Measurements from ENCODE around the gene SPG11.
A peak's percentile ranks its signal among the peaks of the same experiment; 100 is the strongest.
"Not testable (repeated sequence)": the region's sequence is repeated elsewhere in the genome, so short reads cannot be mapped to it uniquely, and the experiment has no call there.

The SPG11 gene

DNA sequence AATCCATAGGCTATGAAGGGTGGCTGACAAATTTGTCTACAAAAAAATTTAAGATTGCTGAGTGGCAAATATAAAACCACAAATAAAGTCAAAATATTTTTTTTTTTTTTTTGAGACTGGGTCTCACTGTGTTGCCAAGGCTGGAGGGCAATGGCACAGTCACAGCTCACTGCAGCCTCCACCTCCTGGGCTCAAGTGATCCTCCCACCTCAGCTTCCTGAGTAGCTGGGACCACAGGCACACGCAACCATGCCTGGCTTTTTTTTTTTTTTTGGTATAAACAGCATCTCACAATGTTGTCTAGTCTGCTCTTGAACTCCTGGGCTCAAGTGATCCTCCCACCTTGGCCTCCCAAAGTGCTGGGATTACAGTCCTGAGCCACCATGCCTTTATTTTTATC, 26.8 kb upstream of the SPG11 start:
- H3K14ac ChIP-seq (ENCODE audit: low read length); H3K18ac ChIP-seq (ENCODE audit: low read length); H3K4me1 ChIP-seq (ENCODE audit: control insufficient read depth in 2 of 2, insufficient read depth in 1 of 2, low read depth in 1 of 2, low read length in 2 of 2); H3K23ac ChIP-seq (ENCODE audit: low read depth, low read length, poor library complexity); H3K27ac ChIP-seq (replicated peaks; ENCODE audit: low read length); H2BK12ac ChIP-seq (ENCODE audit: low read length); H2AFZ ChIP-seq (ENCODE audit: low read length); H3K36me3 ChIP-seq (replicated peaks in 1 of 2; ENCODE audit: control insufficient read depth in 2 of 2, insufficient read depth in 2 of 2, low read length in 2 of 2); H3K9me3 ChIP-seq (replicated peaks in 1 of 2; ENCODE audit: control insufficient read depth in 2 of 2, insufficient read depth in 1 of 2, low read depth in 1 of 2, low read length in 2 of 2); H2BK5ac ChIP-seq (ENCODE audit: low read length); H3K4me2 ChIP-seq (ENCODE audit: insufficient read depth, low read length, poor library complexity, severe bottlenecking); H3K9ac ChIP-seq (ENCODE audit: low read depth, low read length, poor library complexity); H2BK15ac ChIP-seq (ENCODE audit: low read length); H4K8ac ChIP-seq (ENCODE audit: low read depth, low read length); H2AK5ac ChIP-seq (ENCODE audit: low read depth, low read length); H3K27me3 ChIP-seq (ENCODE audit: control insufficient read depth in 3 of 3, insufficient read depth in 3 of 3, low read depth in 1 of 3, low read length in 3 of 3); H3K79me1 ChIP-seq (ENCODE audit: low read depth, low read length); H2BK120ac ChIP-seq (ENCODE audit: low read depth, low read length); H3K4me3 ChIP-seq (ENCODE audit: low read length in 2 of 2); H3K4ac ChIP-seq (ENCODE audit: low read length); H4K91ac ChIP-seq (ENCODE audit: low read depth, low read length, poor library complexity); DNase-seq (ENCODE audit: low spot score): not testable (repeated sequence)
- no CpG with 5 or more reads among the region's 1 CpG for WGBS, 2 donors (ENCODE audit: extremely low coverage in 2 of 2, insufficient read length in 2 of 2, insufficient replicate concordance in 1 of 2)

DNA sequence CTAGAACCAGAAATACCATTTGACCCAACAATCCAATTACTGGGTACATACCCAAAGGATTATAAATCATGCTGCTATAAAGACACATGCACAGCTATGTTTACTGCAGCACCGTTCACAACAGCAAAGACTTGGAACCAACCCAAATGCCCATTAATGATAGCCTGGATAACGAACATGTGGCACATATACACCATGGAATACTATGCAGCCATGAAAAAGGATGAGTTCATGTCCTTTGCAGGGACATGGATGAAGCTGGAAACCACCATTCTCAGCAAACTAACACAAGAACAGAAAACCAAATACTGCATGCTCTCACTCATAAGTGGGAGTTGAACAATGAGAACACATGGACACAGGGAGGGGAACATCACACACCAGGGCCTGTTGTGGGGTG, 25.9 kb upstream of the SPG11 start:
- not testable (repeated sequence) for H2BK5ac ChIP-seq (ENCODE audit: low read length)

DNA sequence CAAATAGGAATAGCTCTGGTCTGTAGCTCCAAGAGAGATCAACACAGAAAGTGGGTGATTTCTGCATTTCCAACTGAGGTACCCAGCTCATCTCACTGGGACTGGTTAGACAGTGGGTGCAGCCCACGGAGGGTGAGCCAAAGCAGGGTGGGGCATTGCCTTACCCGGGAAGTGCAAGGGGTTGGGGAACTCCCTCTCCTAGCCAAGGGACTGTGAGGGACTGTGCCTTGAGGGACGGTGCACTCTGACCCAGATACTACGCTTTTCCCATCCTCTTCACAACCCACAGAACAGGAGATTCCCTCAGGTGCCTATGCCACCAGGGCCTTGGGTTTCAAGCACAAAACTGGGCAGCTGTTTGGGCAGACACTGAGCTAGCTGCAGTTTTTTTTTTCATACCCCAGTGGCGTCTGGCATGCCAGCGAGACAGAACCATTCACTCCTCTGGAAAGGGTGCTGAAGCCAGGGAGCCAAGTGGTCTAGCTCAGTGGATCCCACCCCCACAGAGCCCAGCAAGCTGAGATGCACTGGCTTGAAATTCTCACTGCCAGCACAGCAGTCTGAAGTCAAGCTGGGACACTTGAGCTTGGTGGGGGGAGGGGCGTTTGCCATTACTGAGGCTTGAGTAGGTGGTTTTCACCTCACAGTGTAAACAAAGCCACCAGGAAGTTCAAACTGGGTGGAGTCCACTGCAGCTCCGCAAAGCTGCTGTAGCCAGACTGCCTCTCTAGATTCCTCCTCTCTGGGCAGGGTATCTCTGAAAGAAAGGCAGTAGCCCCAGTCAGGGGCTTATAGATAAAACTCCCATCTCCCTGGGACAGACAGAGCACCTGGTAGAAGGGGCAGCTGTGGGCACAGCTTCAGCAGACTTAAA, 19.6 kb upstream of the SPG11 start:
- H3K23ac ChIP-seq (ENCODE audit: low read depth, low read length, poor library complexity); H3K4me1 ChIP-seq (ENCODE audit: control insufficient read depth in 2 of 2, insufficient read depth in 1 of 2, low read depth in 1 of 2, low read length in 2 of 2); H4K8ac ChIP-seq (ENCODE audit: low read depth, low read length); H3K36me3 ChIP-seq (replicated peaks in 1 of 2; ENCODE audit: control insufficient read depth in 2 of 2, insufficient read depth in 2 of 2, low read length in 2 of 2); DNase-seq (ENCODE audit: low spot score); H2BK120ac ChIP-seq (ENCODE audit: low read depth, low read length); H3K9me3 ChIP-seq (replicated peaks in 1 of 2; ENCODE audit: control insufficient read depth in 2 of 2, insufficient read depth in 1 of 2, low read depth in 1 of 2, low read length in 2 of 2); H3K18ac ChIP-seq (ENCODE audit: low read length); H3K9ac ChIP-seq (ENCODE audit: low read depth, low read length, poor library complexity); H3K4me3 ChIP-seq (ENCODE audit: low read length in 2 of 2); H3K14ac ChIP-seq (ENCODE audit: low read length); H3K27ac ChIP-seq (replicated peaks; ENCODE audit: low read length); H3K4ac ChIP-seq (ENCODE audit: low read length); H3K79me1 ChIP-seq (ENCODE audit: low read depth, low read length); H3K4me2 ChIP-seq (ENCODE audit: insufficient read depth, low read length, poor library complexity, severe bottlenecking); H2AK5ac ChIP-seq (ENCODE audit: low read depth, low read length); H2BK5ac ChIP-seq (ENCODE audit: low read length); H2BK15ac ChIP-seq (ENCODE audit: low read length); H4K91ac ChIP-seq (ENCODE audit: low read depth, low read length, poor library complexity); H2BK12ac ChIP-seq (ENCODE audit: low read length): not testable (repeated sequence)
- Histone ChIP-seq H2AFZ (ENCODE audit: low read length) (peak overlapping the region; percentile 74), H3K27me3 (ENCODE audit: control insufficient read depth in 3 of 3, insufficient read depth in 3 of 3, low read depth in 1 of 3, low read length in 3 of 3) (peaks cover 0 to 19% (median 0%) of the 10 kb centered on the region in 3 experiments)
- WGBS, 2 donors (ENCODE audit: extremely low coverage in 2 of 2, insufficient read length in 2 of 2, insufficient replicate concordance in 1 of 2) = no CpG with 5 or more reads among the region's 8 CpGs

More for the DNA sequence above, 25.9 kb upstream of the SPG11 start:
- not testable (repeated sequence) for H2AK5ac ChIP-seq (ENCODE audit: low read depth, low read length); H3K18ac ChIP-seq (ENCODE audit: low read length); H3K36me3 ChIP-seq (replicated peaks in 1 of 2; ENCODE audit: control insufficient read depth in 2 of 2, insufficient read depth in 2 of 2, low read length in 2 of 2); H2BK120ac ChIP-seq (ENCODE audit: low read depth, low read length); H3K79me1 ChIP-seq (ENCODE audit: low read depth, low read length); H3K27ac ChIP-seq (replicated peaks; ENCODE audit: low read length); H2BK12ac ChIP-seq (ENCODE audit: low read length); H3K9ac ChIP-seq (ENCODE audit: low read depth, low read length, poor library complexity); H2AFZ ChIP-seq (ENCODE audit: low read length); DNase-seq (ENCODE audit: low spot score); H3K4ac ChIP-seq (ENCODE audit: low read length); H4K91ac ChIP-seq (ENCODE audit: low read depth, low read length, poor library complexity); H3K4me2 ChIP-seq (ENCODE audit: insufficient read depth, low read length, poor library complexity, severe bottlenecking); H3K23ac ChIP-seq (ENCODE audit: low read depth, low read length, poor library complexity); H4K8ac ChIP-seq (ENCODE audit: low read depth, low read length); H3K4me3 ChIP-seq (ENCODE audit: low read length in 2 of 2); H3K9me3 ChIP-seq (replicated peaks in 1 of 2; ENCODE audit: control insufficient read depth in 2 of 2, insufficient read depth in 1 of 2, low read depth in 1 of 2, low read length in 2 of 2); H2BK15ac ChIP-seq (ENCODE audit: low read length); H3K27me3 ChIP-seq (ENCODE audit: control insufficient read depth in 3 of 3, insufficient read depth in 3 of 3, low read depth in 1 of 3, low read length in 3 of 3); H3K4me1 ChIP-seq (ENCODE audit: control insufficient read depth in 2 of 2, insufficient read depth in 1 of 2, low read depth in 1 of 2, low read length in 2 of 2); H3K14ac ChIP-seq (ENCODE audit: low read length)
- no CpG with 5 or more reads among the region's 2 CpGs for WGBS, 2 donors (ENCODE audit: extremely low coverage in 2 of 2, insufficient read length in 2 of 2, insufficient replicate concordance in 1 of 2)

DNA sequence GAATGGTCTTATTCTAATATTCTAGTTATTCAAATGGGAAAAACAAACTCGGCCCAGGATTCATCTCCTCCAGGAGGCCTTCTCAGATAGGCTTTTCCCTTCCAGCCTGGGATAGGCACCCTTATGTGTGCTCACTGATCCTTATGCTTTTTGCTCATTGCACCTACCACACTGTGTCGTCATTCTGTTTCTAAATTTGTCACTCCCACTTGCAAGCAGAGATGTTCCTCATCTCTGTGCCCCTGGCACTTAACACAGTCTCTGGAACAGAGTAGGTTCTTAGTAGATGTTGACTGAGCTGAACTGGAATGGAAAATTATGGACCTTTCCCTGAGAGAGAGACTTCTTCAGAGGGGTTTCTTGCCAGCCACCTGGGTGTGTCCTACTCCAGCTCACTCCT, 18.7 kb upstream of the SPG11 start:
- no peak overlapping the region for H3K4me2 ChIP-seq (ENCODE audit: insufficient read depth, low read length, poor library complexity, severe bottlenecking)
- H3K36me3 ChIP-seq (replicated peaks in 1 of 2; ENCODE audit: control insufficient read depth in 2 of 2, insufficient read depth in 2 of 2, low read length in 2 of 2) = no peaks in the 10 kb centered on the region
- H2AK5ac ChIP-seq (ENCODE audit: low read depth, low read length) = no peak overlapping the region
- no peak overlapping the region for H2BK5ac ChIP-seq (ENCODE audit: low read length)
- H3K27me3 ChIP-seq (ENCODE audit: control insufficient read depth in 3 of 3, insufficient read depth in 3 of 3, low read depth in 1 of 3, low read length in 3 of 3) = peaks cover 0 to 19% (median 0%) of the 10 kb centered on the region in 3 experiments
- WGBS, 2 donors (ENCODE audit: extremely low coverage in 2 of 2, insufficient read length in 2 of 2, insufficient replicate concordance in 1 of 2) = no CpG with 5 or more reads among the region's 2 CpGs
- H3K23ac ChIP-seq (ENCODE audit: low read depth, low read length, poor library complexity) = no peak overlapping the region
- no peak overlapping the region for H3K9ac ChIP-seq (ENCODE audit: low read depth, low read length, poor library complexity)
- H2BK120ac ChIP-seq (ENCODE audit: low read depth, low read length) = no peak overlapping the region
- H3K27ac ChIP-seq (replicated peaks; ENCODE audit: low read length) = no peak overlapping the region
- H3K4me1 ChIP-seq (ENCODE audit: control insufficient read depth in 2 of 2, insufficient read depth in 1 of 2, low read depth in 1 of 2, low read length in 2 of 2) = peaks cover 1 to 5% of the 10 kb centered on the region in 2 donors
- no peak overlapping the region for H3K18ac ChIP-seq (ENCODE audit: low read length)
- DNase-seq (ENCODE audit: low spot score) = no peak
- H3K4me3 ChIP-seq (ENCODE audit: low read length in 2 of 2) = no peak overlapping the region
- no peak overlapping the region for H2AFZ ChIP-seq (ENCODE audit: low read length)
- no peak overlapping the region for H4K8ac ChIP-seq (ENCODE audit: low read depth, low read length)
- H3K14ac ChIP-seq (ENCODE audit: low read length) = no peak overlapping the region
- H2BK15ac ChIP-seq (ENCODE audit: low read length) = no peak overlapping the region
- H2BK12ac ChIP-seq (ENCODE audit: low read length) = no peak overlapping the region
- H3K79me1 ChIP-seq (ENCODE audit: low read depth, low read length) = no peaks in the 10 kb centered on the region
- H4K91ac ChIP-seq (ENCODE audit: low read depth, low read length, poor library complexity) = no peak overlapping the region
- H3K4ac ChIP-seq (ENCODE audit: low read length) = no peak overlapping the region
- H3K9me3 ChIP-seq (replicated peaks in 1 of 2; ENCODE audit: control insufficient read depth in 2 of 2, insufficient read depth in 1 of 2, low read depth in 1 of 2, low read length in 2 of 2) = no peaks in the 10 kb centered on the region
